ENCODE results near the gene ARHGAP32.

GRCh38 chr11:128942817-128943427 is 249.2 kb downstream of the ARHGAP32 start, which contains the start of gene TP53AIP1:
- TF ChIP-seq CTCF (IDR thresholded peaks at IDR 0.05 in 8 of 11, conservative IDR thresholded peaks at IDR 0.05 in 3 of 11) (no peak), POLR2A (IDR thresholded peaks at IDR 0.05) (no peak), POLR2AphosphoS5 (IDR thresholded peaks at IDR 0.05) (no peak)

All from spleen (tissue), 7 donors.